K562 (cell line): ENCODE data around the gene GCGR. TPM values are rescaled to one million over a fixed set of nuclear protein-coding genes. Genes with fewer than 3 reads are reported as not detected.
A peak's percentile ranks its signal among the peaks of the same experiment; 100 is the strongest.

Experiments used
- CBX5 ChIP-seq: IDR thresholded peaks from 2 replicates; pipeline ENCODE4 v1.6.1; 2014; ENCODE audit warnings: low read depth, borderline replicate concordance
- DDX20 ChIP-seq: fragments of 450-650 bp; IDR thresholded peaks from 2 replicates; pipeline ENCODE4 v1.6.1; 2016; ENCODE audit warnings: missing genetic modification characterization, low read depth, mild to moderate bottlenecking, missing compliant biosample characterization, moderate library complexity
- EP300 ChIP-seq: IDR thresholded peaks from 2 replicates; pipeline ENCODE4 v1.6.1; 2012; ENCODE audit warnings: low read length, improper control_type of control experiment
- FOXK2 ChIP-seq, 2 experiments: fragments of 450-650 bp; IDR thresholded peaks in 1 of 2; conservative IDR thresholded peaks in 1 of 2; 2 replicates each; pipeline ENCODE4 v1.6.1; 2016; ENCODE audit warnings: low read depth in 2 of 2, mild to moderate bottlenecking in 1 of 2
- HEY1 ChIP-seq: fragments of 250-450 bp; sonication (Bioruptor Pico); IDR thresholded peaks from 2 replicates; pipeline ENCODE4 v1.5.0; 2020; ENCODE audit warnings: mild to moderate bottlenecking, moderate library complexity, borderline replicate concordance
- JUN ChIP-seq, 2 experiments: sonication (generic) in 1 of 2; formaldehyde crosslinking in 1 of 2; IDR thresholded peaks; 2 replicates each; pipeline versions ENCODE4 v1.6.1 to v1.8.0; 2012 to 2022; ENCODE audit warnings: borderline replicate concordance in 2 of 2, mild to moderate bottlenecking in 2 of 2, improper control_type of control experiment in 1 of 2, low read depth in 1 of 2, low read length in 1 of 2, missing genetic modification reagents in 1 of 2
- MYBL2 ChIP-seq, 2 experiments: fragments of 450-650 bp in 1 of 2; sonication (generic) in 1 of 2; formaldehyde crosslinking in 1 of 2; IDR thresholded peaks; 2 replicates each; pipeline versions ENCODE4 v1.6.1 to v1.8.1; 2017 to 2022; ENCODE audit warnings: borderline replicate concordance in 1 of 2, inconsistent platforms in 1 of 2, low read depth in 1 of 2, mild to moderate bottlenecking in 1 of 2, missing genetic modification reagents in 1 of 2, moderate library complexity in 1 of 2
- RBM15 ChIP-seq: fragments of 200-400 bp; formaldehyde crosslinking; IDR thresholded peaks from 2 replicates; pipeline ENCODE4 v1.6.1; 2018; ENCODE audit warnings: mild to moderate bottlenecking, low read length, moderate library complexity; ENCODE audit not compliant: insufficient read depth
- SMAD4 ChIP-seq: fragments of 250-450 bp; sonication (Bioruptor Pico); conservative IDR thresholded peaks from 2 replicates; pipeline ENCODE4 v1.8.0; 2021; ENCODE audit warnings: inconsistent platforms, mild to moderate bottlenecking, moderate library complexity
- SUPT5H ChIP-seq: fragments of 450-650 bp; IDR thresholded peaks from 2 replicates; pipeline ENCODE4 v1.6.1; 2016
- TBP ChIP-seq: optimal IDR thresholded peaks from 2 replicates; pipeline ENCODE3; 2011; ENCODE audit warnings: low read depth, low read length, improper control_type of control experiment
- TEAD4 ChIP-seq, 2 experiments: sonication (generic) in 1 of 2; formaldehyde crosslinking in 1 of 2; IDR thresholded peaks; 2 replicates each; pipeline versions ENCODE4 v1.6.1 to v1.8.0; 2012 to 2022; ENCODE audit warnings: borderline replicate concordance in 1 of 2, inconsistent platforms in 1 of 2, low read length in 1 of 2, mild to moderate bottlenecking in 1 of 2, missing genetic modification reagents in 1 of 2
- polyA plus RNA-seq, 8 experiments: library from polyadenylated mRNA; depleted of rRNA in 4 of 8; stranded (reverse) in 5 of 8; unstranded in 3 of 8; fragments of >200 nt; fragmentation: Nextera tagmentation in 2 of 8; fragmentation: Illumina TruSeq in 1 of 8; extraction: Ambion mirVana in 2 of 8; extraction: Trizol in 1 of 8; gene quantifications; 2 replicates each; pipeline versions ENCODE4 v1.2.1 to v1.2.3, GENCODE V29; 2011 to 2014; ENCODE audit warnings: inconsistent platforms in 1 of 8, missing spikeins in 1 of 8
- total RNA-seq, 7 experiments: library from RNA; depleted of rRNA in 6 of 7; stranded (reverse); fragments of >200 nt in 6 of 7; fragmentation: Illumina TruSeq in 2 of 7; extraction: Trizol in 2 of 7; gene quantifications; 2 replicates each; pipeline versions ENCODE4 v1.2.1 to v1.2.3, GENCODE V29; 2011 to 2021; ENCODE audit warnings: low replicate concordance in 1 of 7
- TF ChIP-seq, protein P1 (sequence below), 2 experiments: fragments of 450-650 bp; conservative IDR thresholded peaks; 2 replicates each; pipeline ENCODE4 v1.6.1; 2017; ENCODE audit warnings: mild to moderate bottlenecking in 2 of 2, moderate library complexity in 2 of 2
- TF ChIP-seq, protein P2 (sequence below): fragments of 250-450 bp; sonication (Bioruptor Pico); IDR thresholded peaks from 2 replicates; pipeline ENCODE4 v1.4.0; 2020
- TF ChIP-seq, protein P3 (sequence below): fragments of 450-650 bp; formaldehyde crosslinking; IDR thresholded peaks from 2 replicates; pipeline ENCODE4 v1.4.0; 2022; ENCODE audit warnings: missing genetic modification characterization
- TF ChIP-seq, protein P4 (sequence below): sonication (generic); formaldehyde crosslinking; IDR thresholded peaks from 2 replicates; pipeline ENCODE4 v1.8.1; 2023; ENCODE audit warnings: mild to moderate bottlenecking, missing genetic modification reagents

The GCGR gene
- total and polyA plus RNA-seq, 9 of the 15 experiments (the other 6 are each of a cell fraction or from before 2014, with no cell fraction given), result not detected

DNA sequence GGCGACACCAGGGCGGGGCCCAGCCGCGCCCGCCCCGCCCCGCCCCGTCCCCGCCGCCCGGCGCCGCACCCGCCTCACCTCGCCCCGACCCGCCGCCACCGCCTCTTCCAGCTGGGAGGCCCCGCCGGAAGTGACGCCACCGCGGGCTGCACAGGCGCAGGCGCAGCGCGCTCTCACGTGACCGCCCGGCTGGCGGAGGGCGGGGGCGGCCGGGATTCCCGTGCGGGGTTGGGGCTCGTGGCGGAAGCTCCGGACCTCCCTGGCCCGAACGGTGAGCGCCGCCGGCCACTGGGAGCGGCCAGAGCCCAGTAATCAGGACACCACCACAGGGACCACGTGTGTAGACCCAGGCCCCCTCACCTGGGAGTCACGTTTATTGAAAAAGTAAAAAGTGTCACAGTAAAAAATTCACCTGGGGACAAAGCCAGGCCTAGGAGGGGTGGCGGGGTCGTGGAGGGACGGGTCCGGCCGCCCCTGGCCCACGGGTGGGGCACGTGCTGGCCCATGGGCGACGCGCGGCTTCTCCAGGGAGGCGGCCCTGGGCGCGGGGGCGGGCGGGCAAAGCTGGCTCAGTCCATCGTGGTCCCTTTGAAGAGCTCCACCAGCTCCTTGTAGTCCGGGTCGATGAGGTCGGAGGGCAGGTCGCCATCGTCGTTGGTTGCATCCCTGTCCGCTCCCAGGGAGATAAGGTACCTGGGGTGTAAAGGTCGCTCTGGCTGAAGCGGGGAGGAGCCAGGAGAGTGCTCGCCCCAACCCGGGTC is 29.4 kb downstream of the GCGR start, which contains the start of gene MCRIP1 (continued):
- TF ChIP-seq, protein P1, sequence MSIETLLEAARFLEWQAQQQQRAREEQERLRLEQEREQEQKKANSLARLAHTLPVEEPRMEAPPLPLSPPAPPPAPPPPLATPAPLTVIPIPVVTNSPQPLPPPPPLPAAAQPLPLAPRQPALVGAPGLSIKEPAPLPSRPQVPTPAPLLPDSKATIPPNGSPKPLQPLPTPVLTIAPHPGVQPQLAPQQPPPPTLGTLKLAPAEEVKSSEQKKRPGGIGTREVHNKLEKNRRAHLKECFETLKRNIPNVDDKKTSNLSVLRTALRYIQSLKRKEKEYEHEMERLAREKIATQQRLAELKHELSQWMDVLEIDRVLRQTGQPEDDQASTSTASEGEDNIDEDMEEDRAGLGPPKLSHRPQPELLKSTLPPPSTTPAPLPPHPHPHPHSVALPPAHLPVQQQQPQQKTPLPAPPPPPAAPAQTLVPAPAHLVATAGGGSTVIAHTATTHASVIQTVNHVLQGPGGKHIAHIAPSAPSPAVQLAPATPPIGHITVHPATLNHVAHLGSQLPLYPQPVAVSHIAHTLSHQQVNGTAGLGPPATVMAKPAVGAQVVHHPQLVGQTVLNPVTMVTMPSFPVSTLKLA (conservative IDR thresholded peaks at IDR 0.05), result peak; percentile 92 to 95
- TF ChIP-seq FOXK2 (conservative IDR thresholded peaks at IDR 0.05 in 1 of 2, IDR thresholded peaks at IDR 0.05 in 1 of 2; ENCODE audit: low read depth in 2 of 2) (peak in 1 of 2 experiments; percentile 39; a peak in 1 of 4 replicates), CBX5 (no peak), DDX20 (tag) (no peak), EP300 (no peak), HEY1 (CRISPR knock-in tag) (no peak), SUPT5H (peak; percentile 72), MYBL2 (IDR thresholded peaks at IDR 0.05; ENCODE audit: low read depth) (no peak), MYBL2 (CRISPR knock-in tag; IDR thresholded peaks at IDR 0.05; ENCODE audit: borderline replicate concordance) (no peak), JUN (IDR thresholded peaks at IDR 0.05; ENCODE audit: borderline replicate concordance, low read depth, low read length) (0 out of 2 replicates have a peak, but pooled peaks have one; percentile 9), JUN (CRISPR knock-in tag; IDR thresholded peaks at IDR 0.05; ENCODE audit: borderline replicate concordance) (no peak; the same call in 1 of the 2 replicates), SMAD4 (CRISPR knock-in tag) (no peak; the same call in 1 of the 2 replicates), TBP (peak; percentile 31), RBM15 (no peak), TEAD4 (IDR thresholded peaks at IDR 0.05; ENCODE audit: low read length) (0 out of 2 replicates have a peak, but pooled peaks have one; percentile 9), TEAD4 (CRISPR knock-in tag; IDR thresholded peaks at IDR 0.05; ENCODE audit: borderline replicate concordance) (no peak)
- TF ChIP-seq, protein P2, sequence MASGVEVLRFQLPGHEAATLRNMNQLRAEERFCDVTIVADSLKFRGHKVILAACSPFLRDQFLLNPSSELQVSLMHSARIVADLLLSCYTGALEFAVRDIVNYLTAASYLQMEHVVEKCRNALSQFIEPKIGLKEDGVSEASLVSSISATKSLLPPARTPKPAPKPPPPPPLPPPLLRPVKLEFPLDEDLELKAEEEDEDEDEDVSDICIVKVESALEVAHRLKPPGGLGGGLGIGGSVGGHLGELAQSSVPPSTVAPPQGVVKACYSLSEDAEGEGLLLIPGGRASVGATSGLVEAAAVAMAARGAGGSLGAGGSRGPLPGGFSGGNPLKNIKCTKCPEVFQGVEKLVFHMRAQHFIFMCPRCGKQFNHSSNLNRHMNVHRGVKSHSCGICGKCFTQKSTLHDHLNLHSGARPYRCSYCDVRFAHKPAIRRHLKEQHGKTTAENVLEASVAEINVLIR (CRISPR knock-in tag), result peak; percentile 73; the same call in 1 of the 2 replicates
- TF ChIP-seq, protein P3, sequence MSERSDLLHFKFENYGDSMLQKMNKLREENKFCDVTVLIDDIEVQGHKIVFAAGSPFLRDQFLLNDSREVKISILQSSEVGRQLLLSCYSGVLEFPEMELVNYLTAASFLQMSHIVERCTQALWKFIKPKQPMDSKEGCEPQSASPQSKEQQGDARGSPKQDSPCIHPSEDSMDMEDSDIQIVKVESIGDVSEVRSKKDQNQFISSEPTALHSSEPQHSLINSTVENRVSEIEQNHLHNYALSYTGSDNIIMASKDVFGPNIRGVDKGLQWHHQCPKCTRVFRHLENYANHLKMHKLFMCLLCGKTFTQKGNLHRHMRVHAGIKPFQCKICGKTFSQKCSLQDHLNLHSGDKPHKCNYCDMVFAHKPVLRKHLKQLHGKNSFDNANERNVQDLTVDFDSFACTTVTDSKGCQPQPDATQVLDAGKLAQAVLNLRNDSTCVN (CRISPR knock-in tag), result no peak
- TF ChIP-seq, protein P4, sequence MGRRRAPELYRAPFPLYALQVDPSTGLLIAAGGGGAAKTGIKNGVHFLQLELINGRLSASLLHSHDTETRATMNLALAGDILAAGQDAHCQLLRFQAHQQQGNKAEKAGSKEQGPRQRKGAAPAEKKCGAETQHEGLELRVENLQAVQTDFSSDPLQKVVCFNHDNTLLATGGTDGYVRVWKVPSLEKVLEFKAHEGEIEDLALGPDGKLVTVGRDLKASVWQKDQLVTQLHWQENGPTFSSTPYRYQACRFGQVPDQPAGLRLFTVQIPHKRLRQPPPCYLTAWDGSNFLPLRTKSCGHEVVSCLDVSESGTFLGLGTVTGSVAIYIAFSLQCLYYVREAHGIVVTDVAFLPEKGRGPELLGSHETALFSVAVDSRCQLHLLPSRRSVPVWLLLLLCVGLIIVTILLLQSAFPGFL (CRISPR knock-in tag), result 0 out of 2 replicates have a peak, but pooled peaks have one; percentile 44
